ENCODE data around the gene INTS6L.

DNA sequence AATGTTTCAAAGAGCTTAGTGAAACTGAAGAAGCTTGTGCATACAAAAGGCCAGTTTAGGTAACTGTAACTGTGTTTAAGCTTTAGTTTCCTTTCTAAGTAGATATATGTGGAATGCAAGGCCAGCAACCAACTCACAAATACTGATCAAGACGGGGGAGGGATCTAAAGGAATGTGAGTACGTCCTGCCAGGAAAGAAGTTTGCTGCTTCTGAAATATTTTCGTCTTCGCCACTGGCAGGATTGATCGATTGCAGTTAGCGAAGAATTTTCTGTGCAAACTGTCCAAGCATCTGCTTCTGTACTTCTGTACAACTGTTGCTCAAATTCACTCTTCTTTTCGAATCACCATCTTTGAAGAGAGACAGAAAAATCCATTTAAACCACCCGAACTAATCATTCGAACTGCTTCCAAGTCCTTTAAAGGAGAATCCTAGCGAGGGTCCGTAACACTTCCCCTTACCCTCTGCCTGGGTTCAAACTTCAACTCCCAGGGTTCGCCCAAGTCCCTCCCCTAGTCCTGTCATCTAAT, 373 bp upstream of the INTS6L start:
- TF ChIP-seq EZH2 (IDR thresholded peaks at IDR 0.05) (no peak), POLR2AphosphoS5 (IDR thresholded peaks at IDR 0.05; ENCODE audit: borderline replicate concordance, low read depth, low read length) (no peak)

All from SK-N-MC (cell line).